Astrocyte (in vitro differentiated cells and primary cell): Measurements from ENCODE around the gene RAVER1. TPM values are rescaled to one million over a fixed set of nuclear protein-coding genes. Genes with fewer than 3 reads are reported as not detected.

ENCODE experiments used
- DNase-seq: peaks from one replicate; pipeline ENCODE4 v3.0.0-alpha.2; 2010; ENCODE audit warnings: low read depth
- FAIRE-seq: peaks from 2 replicates; lab custom pipeline; 2011; peaks lifted over from hg19 to GRCh38; lab: Jason Lieb, UNC
- H2AFZ ChIP-seq: 2 replicates; pipeline ENCODE4 v1.6.0; 2012; ENCODE audit warnings: low read depth, low read length, inconsistent platforms
- H3K27ac ChIP-seq: 2 replicates; pipeline ENCODE4 v1.5.1; 2011; ENCODE audit warnings: low read depth, low read length, inconsistent platforms
- H3K27me3 ChIP-seq: 2 replicates; pipeline ENCODE4 v1.6.0; 2011; ENCODE audit warnings: low read length, inconsistent platforms; ENCODE audit not compliant: insufficient read depth
- H3K36me3 ChIP-seq: 2 replicates; pipeline ENCODE4 v1.5.1; 2011; ENCODE audit warnings: low read length, inconsistent platforms; ENCODE audit not compliant: insufficient read depth
- H3K4me1 ChIP-seq: 2 replicates; pipeline ENCODE4 v1.5.1; 2011; ENCODE audit warnings: low read length, inconsistent platforms; ENCODE audit not compliant: insufficient read depth
- H3K4me2 ChIP-seq: 2 replicates; pipeline ENCODE4 v1.6.0; 2012; ENCODE audit warnings: low read length, inconsistent platforms
- H3K4me3 ChIP-seq: 2 replicates; pipeline ENCODE4 v1.5.1; 2011; ENCODE audit warnings: low read depth, mild to moderate bottlenecking, low read length, inconsistent platforms; ENCODE audit not compliant: insufficient read depth
- H3K79me2 ChIP-seq: 2 replicates; pipeline ENCODE4 v1.6.0; 2012; ENCODE audit warnings: mild to moderate bottlenecking, low read length, inconsistent platforms; ENCODE audit not compliant: insufficient read depth
- H3K9ac ChIP-seq: 2 replicates; pipeline ENCODE4 v1.6.0; 2012; ENCODE audit warnings: mild to moderate bottlenecking, low read length, inconsistent platforms
- H3K9me3 ChIP-seq: 2 replicates; pipeline ENCODE4 v1.5.1; 2012; ENCODE audit warnings: low read depth, mild to moderate bottlenecking, low read length, inconsistent platforms; ENCODE audit not compliant: insufficient read depth
- H4K20me1 ChIP-seq: 2 replicates; pipeline ENCODE4 v1.6.0; 2012; ENCODE audit warnings: low read length, inconsistent platforms; ENCODE audit not compliant: insufficient read depth
- H3K27ac Mint-ChIP-seq: one replicate; pipeline ENCODE4 v1.8.0; 2021; ENCODE audit warnings: mild to moderate bottlenecking, mixed read lengths; ENCODE audit not compliant: unreplicated experiment
- H3K27me3 Mint-ChIP-seq: one replicate; pipeline ENCODE4 v1.8.0; 2021; ENCODE audit warnings: low read depth, mixed read lengths; ENCODE audit not compliant: unreplicated experiment
- H3K36me3 Mint-ChIP-seq: one replicate; pipeline ENCODE4 v1.8.0; 2021; ENCODE audit warnings: low read depth, mixed read lengths; ENCODE audit not compliant: unreplicated experiment
- H3K4me1 Mint-ChIP-seq: one replicate; pipeline ENCODE4 v1.8.0; 2021; ENCODE audit warnings: low read depth, mixed read lengths; ENCODE audit not compliant: unreplicated experiment
- H3K4me3 Mint-ChIP-seq: one replicate; pipeline ENCODE4 v1.8.0; 2021; ENCODE audit warnings: mild to moderate bottlenecking, moderate library complexity, mixed read lengths; ENCODE audit not compliant: unreplicated experiment
- H3K9me3 Mint-ChIP-seq: one replicate; pipeline ENCODE4 v1.8.0; 2021; ENCODE audit warnings: mild to moderate bottlenecking, mixed read lengths; ENCODE audit not compliant: unreplicated experiment
- CTCF ChIP-seq: IDR thresholded peaks from 2 replicates; pipeline ENCODE4 v1.5.1; 2011; ENCODE audit warnings: low read depth, mild to moderate bottlenecking, inconsistent platforms, low read length, moderate library complexity; ENCODE audit not compliant: insufficient read depth
- EZH2 ChIP-seq: IDR thresholded peaks from 2 replicates; pipeline ENCODE4 v1.6.1; 2012; ENCODE audit warnings: mild to moderate bottlenecking, low read length, inconsistent platforms; ENCODE audit not compliant: insufficient read depth
- total RNA-seq: library from RNA; stranded (reverse); gene quantifications from 2 replicates; pipeline ENCODE4 v1.2.1, GENCODE V29; 2021

Gene RAVER1
- total RNA-seq, 1 donor from 2014 or later, result 29.6 TPM

GRCh38 chr19:10286803-10287737 is 46.3 kb downstream of the RAVER1 start, which contains the start of gene ICAM4:
Gene ICAM4, plus strand, starts transcription at chr19:10286955. Its CDS starts 58 bp downstream, at chr19:10287013.
- TF ChIP-seq CTCF, result no peak
- Histone ChIP-seq H3K4me1 (peaks cover 27% of the 10 kb centered on the region), H3K9me3 (no peaks in the 10 kb centered on the region), H2AFZ (peak within 1 kb of the TSS; percentile 25), H3K9ac (no peak within 1 kb of the TSS), H3K27ac (no peak within 1 kb of the TSS), H3K4me2 (peak within 1 kb of the TSS; percentile 55), H4K20me1 (peaks cover 8% of the 10 kb centered on the region), H3K27me3 (peaks cover 35% of the 10 kb centered on the region), H3K36me3 (no peaks in the 10 kb centered on the region), H3K79me2 (no peaks in the 10 kb centered on the region), H3K4me3 (no peak within 1 kb of the TSS)
- Mint-ChIP-seq H3K9me3 (peaks cover 12% of the 10 kb centered on the region), H3K36me3 (no peaks in the 10 kb centered on the region), H3K4me1 (peaks cover 5% of the 10 kb centered on the region), H3K27ac (no peak within 1 kb of the TSS), H3K4me3 (no peak within 1 kb of the TSS), H3K27me3 (peaks cover 69% of the 10 kb centered on the region)
- FAIRE-seq, result no peak
- no peak for DNase-seq

- Histone ChIP-seq H2AFZ (no peak overlapping the region), H3K9me3 (no peaks in the 10 kb centered on the region), H3K4me3 (no peak overlapping the region), H3K4me2 (no peak overlapping the region), H4K20me1 (peaks cover 3% of the 10 kb centered on the region), H3K27ac (no peak overlapping the region), H3K27me3 (peaks cover 19% of the 10 kb centered on the region), H3K4me1 (peaks cover 12% of the 10 kb centered on the region), H3K9ac (no peak overlapping the region), H3K36me3 (no peaks in the 10 kb centered on the region), H3K79me2 (no peaks in the 10 kb centered on the region)
- FAIRE-seq, result no peak
- peaks cover 54% of the 10 kb centered on the region for H3K27me3 Mint-ChIP-seq
- no peak overlapping the region for H3K27ac Mint-ChIP-seq
- peaks cover 5% of the 10 kb centered on the region for H3K4me1 Mint-ChIP-seq
- H3K9me3 Mint-ChIP-seq, result peaks cover 6% of the 10 kb centered on the region
- DNase-seq, result no peak
- H3K4me3 Mint-ChIP-seq, result no peak overlapping the region
- no peaks in the 10 kb centered on the region for H3K36me3 Mint-ChIP-seq
- TF ChIP-seq CTCF (no peak), EZH2 (no peak)
These were observed 47.9 kb downstream of the RAVER1 start for GRCh38 chr19:10285393-10285792.

GRCh38 chr19:10284960-10285278 is 48.4 kb downstream of the RAVER1 start:
- no peak overlapping the region for H3K27ac ChIP-seq
- FAIRE-seq (no peak), DNase-seq (no peak)
- H3K27ac Mint-ChIP-seq, result no peak overlapping the region
- no peak overlapping the region for H2AFZ ChIP-seq
- peaks cover 2% of the 10 kb centered on the region for H3K9me3 Mint-ChIP-seq
- H3K36me3 ChIP-seq, result no peaks in the 10 kb centered on the region
- H3K79me2 ChIP-seq, result no peaks in the 10 kb centered on the region
- no peak overlapping the region for H3K4me3 Mint-ChIP-seq
- H3K4me3 ChIP-seq, result no peak overlapping the region
- H3K27me3 Mint-ChIP-seq, result peaks cover 49% of the 10 kb centered on the region
- H3K4me2 ChIP-seq, result no peak overlapping the region
- no peak overlapping the region for H3K9ac ChIP-seq
- peaks cover 5% of the 10 kb centered on the region for H3K4me1 Mint-ChIP-seq
- H3K4me1 ChIP-seq, result peaks cover 9% of the 10 kb centered on the region
- peaks cover 14% of the 10 kb centered on the region for H3K27me3 ChIP-seq
- TF ChIP-seq CTCF, result no peak
- no peak for TF ChIP-seq EZH2
- no peaks in the 10 kb centered on the region for H3K36me3 Mint-ChIP-seq
- no peaks in the 10 kb centered on the region for H4K20me1 ChIP-seq
- H3K9me3 ChIP-seq, result no peaks in the 10 kb centered on the region
